Upper lobe of right lung (tissue), 1 donor: Measurements from ENCODE around the gene CDC20. TPM values are rescaled to one million over a fixed set of nuclear protein-coding genes. Genes with fewer than 3 reads are reported as not detected.
A peak's percentile ranks its signal among the peaks of the same experiment; 100 is the strongest.
"Not testable (repeated sequence)": the region's sequence is repeated elsewhere in the genome, so short reads cannot be mapped to it uniquely, and the experiment has no call there.

Experiments
- ATAC-seq: fragments of 200-7000 bp; cut with Tn5 transposase; one replicate; pipeline ENCODE4 v1.9.1; 2020; ENCODE audit warnings: mild to moderate bottlenecking, moderate library complexity
- DNase-seq: peaks from one replicate; pipeline ENCODE4 v3.0.0-alpha.2; 2020
- H3K27ac ChIP-seq: fragments of 200-600 bp; one replicate; pipeline ENCODE4 v1.8.0; 2022
- H3K27me3 ChIP-seq: fragments of 200-600 bp; one replicate; pipeline ENCODE4 v1.8.0; 2022; ENCODE audit warnings: mild to moderate bottlenecking
- H3K36me3 ChIP-seq: fragments of 200-600 bp; one replicate; pipeline ENCODE4 v1.8.0; 2022
- H3K4me1 ChIP-seq: fragments of 200-600 bp; one replicate; pipeline ENCODE4 v1.8.0; 2022
- H3K4me3 ChIP-seq: fragments of 200-600 bp; one replicate; pipeline ENCODE4 v1.8.0; 2022; ENCODE audit warnings: mild to moderate bottlenecking
- H3K9me3 ChIP-seq: fragments of 200-600 bp; one replicate; pipeline ENCODE4 v1.8.0; 2022
- CTCF ChIP-seq: fragments of 200-600 bp; IDR thresholded peaks from one replicate; pipeline ENCODE4 v1.8.0; 2022; ENCODE audit warnings: antibody characterized with exemption
- intact Hi-C: fragments of 100-400 bp; cut with DNase I; formaldehyde crosslinking; loops from one replicate; pipeline ENCODE4 v1.11.0; 2022
- total RNA-seq: library from RNA; stranded (reverse); fragmentation: NEBNext Ultra II Directional; extraction: Animal tissue kit (Norgen Biotek cat#: 25700); gene quantifications from one replicate; pipeline ENCODE4 v1.2.1, GENCODE V29; 2021
- donor health status: DM: no; HTN: yes; CAD: no; lungs with severe emphysema.

The CDC20 gene
- total RNA-seq, 1 donor from 2014 or later, result 1.8 TPM

DNA sequence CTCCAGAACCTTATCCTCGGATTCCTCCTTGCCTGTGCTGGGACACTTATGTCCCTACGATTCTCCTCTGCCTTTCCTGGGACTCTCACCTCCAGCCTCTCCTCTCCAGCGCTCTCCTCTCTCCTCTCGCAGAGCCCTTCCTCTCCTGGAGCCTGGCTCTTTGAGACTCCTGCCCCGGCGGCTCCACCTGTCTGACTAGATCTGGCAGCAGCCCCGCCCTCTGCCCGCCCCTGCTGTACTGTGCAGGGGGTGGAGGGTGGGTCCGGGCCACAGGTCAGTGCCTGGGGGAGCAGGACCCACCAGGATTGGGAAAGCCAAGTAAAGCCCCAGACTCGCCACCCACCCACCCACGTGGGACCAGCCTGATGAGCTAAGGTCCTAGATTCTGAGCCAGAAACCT lies 7.4 kb downstream of the CDC20 start:
- Histone ChIP-seq H3K36me3 (peaks cover 43% of the 10 kb centered on the region), H3K27me3 (no peaks in the 10 kb centered on the region), H3K4me1 (peaks cover 24% of the 10 kb centered on the region), H3K27ac (peak overlapping the region; percentile 96), H3K9me3 (no peaks in the 10 kb centered on the region), H3K4me3 (peak overlapping the region; percentile 83)
- ATAC-seq (peak; percentile 9), DNase-seq (peak; percentile 86)
- intact Hi-C loops, result no loop called here
- no peak for TF ChIP-seq CTCF

DNA sequence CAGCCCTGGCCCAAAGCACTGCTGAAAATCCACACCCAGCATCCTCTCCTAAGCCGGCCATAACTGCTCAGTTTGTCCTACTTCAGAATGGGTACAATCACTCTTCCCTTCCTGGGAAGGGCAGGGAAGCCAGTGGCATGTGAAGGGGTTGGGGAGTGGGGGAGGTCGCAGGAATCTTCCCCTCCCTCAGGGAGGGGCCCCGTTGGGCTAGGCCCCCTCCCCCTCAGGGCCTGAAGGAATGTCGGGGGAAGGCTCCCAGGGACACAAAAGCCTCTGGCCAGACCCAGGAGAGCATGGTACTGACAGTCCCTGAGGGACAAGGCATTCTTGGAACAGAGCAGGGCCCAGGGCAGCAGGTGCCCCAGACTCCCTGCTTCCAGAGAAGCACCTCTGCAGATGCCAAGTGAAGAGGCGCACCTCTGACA lies 7.8 kb downstream of the CDC20 start:
- ATAC-seq (peak; percentile 0), DNase-seq (no peak)
- no peaks in the 10 kb centered on the region for H3K9me3 ChIP-seq
- peak overlapping the region; percentile 83 for H3K4me3 ChIP-seq
- intact Hi-C loops, result no loop called here
- peaks cover 39% of the 10 kb centered on the region for H3K36me3 ChIP-seq
- H3K27me3 ChIP-seq, result no peaks in the 10 kb centered on the region
- TF ChIP-seq CTCF, result no peak
- H3K4me1 ChIP-seq, result peaks cover 24% of the 10 kb centered on the region
- H3K27ac ChIP-seq, result peak overlapping the region; percentile 96

GRCh38 chr1:43367026-43367903 lies 8.5 kb downstream of the CDC20 start:
- Histone ChIP-seq H3K9me3 (no peaks in the 10 kb centered on the region), H3K27ac (peak overlapping the region; percentile 96), H3K4me1 (peaks cover 24% of the 10 kb centered on the region), H3K27me3 (no peaks in the 10 kb centered on the region), H3K4me3 (peak overlapping the region; percentile 83), H3K36me3 (peaks cover 33% of the 10 kb centered on the region)
- intact Hi-C loops, result no loop called here
- ATAC-seq, result peak; percentile 82
- peak; percentile 74 for DNase-seq
- no peak for TF ChIP-seq CTCF

- peak; percentile 23 for TF ChIP-seq CTCF
- Histone ChIP-seq H3K36me3 (peaks cover 24% of the 10 kb centered on the region), H3K4me3 (peak within 1 kb of the TSS; percentile 83), H3K9me3 (no peaks in the 10 kb centered on the region), H3K4me1 (peaks cover 24% of the 10 kb centered on the region), H3K27ac (peak within 1 kb of the TSS; percentile 96), H3K27me3 (no peaks in the 10 kb centered on the region)
- intact Hi-C loops, result no loop called here
- peak; percentile 98 for DNase-seq
- peak; percentile 95 for ATAC-seq
Observed at GRCh38 chr1:43367904-43368645, 9.3 kb downstream of the CDC20 start, which contains the start of gene ELOVL1. ELOVL1 (minus strand) TSS chr1:43368011; CDS start chr1:43365609, 2,402 bp downstream.

DNA sequence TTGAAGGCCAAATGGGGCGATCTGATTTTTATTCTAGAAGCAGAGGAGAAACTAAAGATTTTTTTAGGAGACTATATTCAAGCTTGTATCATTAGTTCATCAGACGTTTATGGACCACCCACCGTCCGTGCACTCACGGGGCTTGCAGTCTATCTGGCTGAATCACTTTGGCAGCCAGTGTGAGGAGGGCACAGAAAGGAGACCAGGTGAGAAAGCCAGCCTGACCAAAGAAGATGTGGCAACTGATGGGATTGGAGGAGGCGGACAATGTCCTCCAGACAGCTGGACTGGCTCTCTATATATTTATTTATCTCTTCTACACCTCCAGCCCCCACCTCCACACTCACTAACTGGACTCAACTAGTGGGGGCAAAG lies 9.9 kb downstream of the CDC20 start:
- no peak for TF ChIP-seq CTCF
- H3K27ac ChIP-seq, result peak overlapping the region; percentile 96
- no peaks in the 10 kb centered on the region for H3K9me3 ChIP-seq
- ATAC-seq (no peak), DNase-seq (no peak)
- H3K4me1 ChIP-seq, result peaks cover 24% of the 10 kb centered on the region
- intact Hi-C loops, result no loop called here
- H3K36me3 ChIP-seq, result peaks cover 19% of the 10 kb centered on the region
- peak overlapping the region; percentile 83 for H3K4me3 ChIP-seq
- H3K27me3 ChIP-seq, result no peaks in the 10 kb centered on the region

- H3K4me3 ChIP-seq, H3K36me3 ChIP-seq, ATAC-seq, DNase-seq, intact Hi-C loops, H3K9me3 ChIP-seq, H3K27ac ChIP-seq, H3K27me3 ChIP-seq: not testable (repeated sequence)
- peaks cover 24% of the 10 kb centered on the region for H3K4me1 ChIP-seq
Observed at GRCh38 chr1:43369779-43370178, 11.0 kb downstream of the CDC20 start.
